T-helper 2 cell treated with Interferon-gamma antibody and Interleukin-4, amounts not matched to agents 5 μg/mL and 100 μg/mL, for 36 hours (primary cell): ENCODE results near the gene IGF2BP3.
"Not testable (repeated sequence)": the region's sequence is repeated elsewhere in the genome, so short reads cannot be mapped to it uniquely, and the experiment has no call there.

Source experiments
- DNase-seq: peaks from one replicate; pipeline ENCODE4 v3.0.0; 2021; ENCODE audit warnings: low spot score
- H3K27ac Mint-ChIP-seq: one replicate; pipeline ENCODE4 v1.8.0; 2021; ENCODE audit warnings: mild to moderate bottlenecking, mixed read lengths
- H3K27me3 Mint-ChIP-seq: one replicate; pipeline ENCODE4 v1.8.0; 2021; ENCODE audit warnings: low read depth, mixed read lengths
- H3K36me3 Mint-ChIP-seq: one replicate; pipeline ENCODE4 v1.8.0; 2021; ENCODE audit warnings: low read depth, mixed read lengths
- H3K4me1 Mint-ChIP-seq: one replicate; pipeline ENCODE4 v1.8.0; 2021; ENCODE audit warnings: low read depth, mixed read lengths
- H3K4me3 Mint-ChIP-seq: one replicate; pipeline ENCODE4 v1.8.0; 2022; ENCODE audit warnings: mild to moderate bottlenecking, moderate library complexity, mixed read lengths
- H3K9me3 Mint-ChIP-seq: one replicate; pipeline ENCODE4 v1.8.0; 2021; ENCODE audit warnings: mixed read lengths

IGF2BP3 gene

DNA sequence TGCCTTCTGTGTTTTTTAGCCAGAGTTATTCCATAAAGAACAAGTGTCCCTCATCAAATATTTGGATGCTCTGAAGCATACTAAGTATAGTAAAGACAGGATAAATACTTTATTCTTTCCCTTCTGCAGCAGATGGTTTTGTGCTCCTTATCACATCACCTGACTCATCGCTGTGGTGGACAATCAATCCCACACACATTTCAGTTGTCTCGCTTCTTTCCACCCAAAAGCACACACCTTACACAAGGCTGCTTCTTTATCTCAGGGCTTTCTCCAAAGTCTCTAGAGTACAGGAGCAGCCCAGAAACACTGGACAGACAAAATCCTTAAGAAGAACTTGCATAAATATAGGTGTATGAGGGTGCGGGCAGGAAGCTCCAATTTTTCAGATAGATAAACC, 43.4 kb downstream of the IGF2BP3 start:
- no peaks in the 10 kb centered on the region for H3K36me3 Mint-ChIP-seq
- H3K27me3 Mint-ChIP-seq, result no peaks in the 10 kb centered on the region
- no peak overlapping the region for H3K27ac Mint-ChIP-seq
- DNase-seq, result peak; percentile 23
- H3K9me3 Mint-ChIP-seq, result no peaks in the 10 kb centered on the region
- no peak overlapping the region for H3K4me3 Mint-ChIP-seq
- peaks cover 29% of the 10 kb centered on the region for H3K4me1 Mint-ChIP-seq

DNA sequence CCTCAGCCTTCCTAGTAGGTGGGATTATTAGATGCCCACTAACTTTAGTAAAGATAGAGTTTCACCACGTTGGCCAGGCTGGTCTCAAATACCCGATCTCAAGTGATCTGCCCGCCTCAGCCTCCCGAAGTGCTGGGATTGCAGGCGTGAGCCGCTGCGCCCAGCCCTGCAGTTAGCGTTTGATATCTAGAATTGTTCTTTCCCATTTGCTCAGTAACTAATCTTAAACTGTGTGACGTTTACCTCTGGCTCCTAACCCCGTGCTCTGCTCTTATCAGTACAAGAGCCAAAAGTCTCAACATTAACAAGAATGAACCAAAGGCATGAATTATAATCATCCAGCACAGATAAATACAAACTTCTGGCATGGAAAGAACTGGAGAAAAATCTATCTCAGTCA, 47.4 kb downstream of the IGF2BP3 start:
- H3K9me3 Mint-ChIP-seq, result no peaks in the 10 kb centered on the region
- no peaks in the 10 kb centered on the region for H3K27me3 Mint-ChIP-seq
- peaks cover 33% of the 10 kb centered on the region for H3K4me1 Mint-ChIP-seq
- DNase-seq, result no peak
- no peak overlapping the region for H3K4me3 Mint-ChIP-seq
- no peak overlapping the region for H3K27ac Mint-ChIP-seq
- H3K36me3 Mint-ChIP-seq, result no peaks in the 10 kb centered on the region

DNA sequence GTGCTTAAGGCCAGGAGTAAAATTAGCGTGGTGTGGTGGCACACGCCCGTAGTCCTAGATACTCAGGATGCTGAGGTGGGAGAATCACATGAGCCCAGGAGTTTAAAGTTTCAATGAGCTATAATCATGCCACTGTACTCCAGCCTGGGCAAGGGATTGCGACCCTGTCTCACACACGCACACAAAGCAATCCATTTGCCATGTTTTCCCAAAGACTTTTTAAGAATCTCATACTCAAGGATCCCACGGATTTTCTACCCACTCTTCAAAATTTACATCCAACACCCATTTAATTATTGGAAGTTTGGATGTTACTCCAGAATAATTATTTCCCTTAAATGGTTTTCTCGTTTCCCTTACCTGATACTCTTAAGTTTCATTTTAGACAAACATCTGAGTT, 47.9 kb downstream of the IGF2BP3 start:
- DNase-seq, result no peak
- H3K4me3 Mint-ChIP-seq, result no peak overlapping the region
- H3K9me3 Mint-ChIP-seq, result no peaks in the 10 kb centered on the region
- H3K27me3 Mint-ChIP-seq, result no peaks in the 10 kb centered on the region
- H3K4me1 Mint-ChIP-seq, result peaks cover 36% of the 10 kb centered on the region
- no peaks in the 10 kb centered on the region for H3K36me3 Mint-ChIP-seq
- H3K27ac Mint-ChIP-seq, result no peak overlapping the region

DNA sequence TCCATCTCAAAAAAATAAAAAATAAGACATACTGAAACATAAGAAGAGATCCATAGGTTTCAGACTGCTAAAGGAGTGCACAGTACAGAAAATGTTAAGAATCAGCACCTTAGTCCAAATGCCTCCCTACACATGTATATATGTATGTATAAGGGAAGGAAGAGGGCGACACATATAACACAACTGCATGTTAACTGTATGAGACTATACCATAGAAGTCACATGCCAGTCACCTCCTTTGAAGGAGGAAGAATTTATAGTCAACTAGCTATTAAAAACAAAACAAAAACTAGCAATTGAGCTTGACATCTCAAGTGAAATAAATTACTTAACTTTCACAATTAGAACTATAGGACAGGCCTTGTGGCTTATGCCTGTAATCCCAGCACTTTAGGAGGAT, 50.4 kb downstream of the IGF2BP3 start:
- H3K36me3 Mint-ChIP-seq, result peaks cover 7% of the 10 kb centered on the region
- no peaks in the 10 kb centered on the region for H3K9me3 Mint-ChIP-seq
- H3K27ac Mint-ChIP-seq, result no peak overlapping the region
- no peak for DNase-seq
- H3K4me3 Mint-ChIP-seq, result no peak overlapping the region
- H3K4me1 Mint-ChIP-seq, result peaks cover 31% of the 10 kb centered on the region
- H3K27me3 Mint-ChIP-seq, result no peaks in the 10 kb centered on the region

DNA sequence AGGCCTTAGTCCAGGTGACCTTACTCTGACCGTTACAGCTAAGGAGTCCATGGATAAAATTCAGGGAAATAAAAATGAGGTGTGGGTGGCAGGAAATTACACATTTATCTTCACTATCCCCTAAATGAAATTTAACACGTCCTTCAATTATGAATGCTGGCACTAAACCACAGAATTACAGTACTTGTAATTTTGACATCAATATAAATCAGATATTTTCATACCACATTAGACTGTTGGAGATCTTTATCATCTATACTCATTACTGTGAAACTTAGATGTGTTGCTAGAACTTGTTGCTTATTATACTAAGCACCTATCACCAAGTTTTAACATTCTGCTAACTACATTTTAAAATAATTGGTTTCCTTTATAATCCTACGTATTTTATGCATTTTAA, 51.1 kb downstream of the IGF2BP3 start:
- no peaks in the 10 kb centered on the region for H3K27me3 Mint-ChIP-seq
- no peak overlapping the region for H3K4me3 Mint-ChIP-seq
- DNase-seq, result no peak
- H3K27ac Mint-ChIP-seq, result no peak overlapping the region
- no peaks in the 10 kb centered on the region for H3K9me3 Mint-ChIP-seq
- peaks cover 13% of the 10 kb centered on the region for H3K36me3 Mint-ChIP-seq
- peaks cover 31% of the 10 kb centered on the region for H3K4me1 Mint-ChIP-seq

DNA sequence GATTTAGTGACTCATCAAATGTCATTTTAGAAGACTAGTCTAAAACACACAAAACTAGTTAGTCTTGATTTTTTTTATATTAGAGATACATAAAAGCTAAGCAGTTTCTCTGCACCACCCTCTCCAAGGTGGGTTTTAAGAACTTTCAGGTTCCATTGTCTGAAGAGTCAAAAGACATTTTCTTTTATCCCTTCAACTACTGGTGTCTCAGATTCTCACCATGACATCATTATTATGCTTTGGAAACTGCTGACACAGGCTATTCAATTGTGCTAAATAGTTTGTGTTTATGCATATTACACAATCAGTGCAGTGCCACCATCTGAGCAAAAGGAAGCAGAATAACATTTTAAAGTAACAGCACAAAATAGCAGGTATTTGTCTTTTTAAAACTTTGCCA, 52.2 kb downstream of the IGF2BP3 start:
- no peaks in the 10 kb centered on the region for H3K27me3 Mint-ChIP-seq
- DNase-seq, result no peak

DNA sequence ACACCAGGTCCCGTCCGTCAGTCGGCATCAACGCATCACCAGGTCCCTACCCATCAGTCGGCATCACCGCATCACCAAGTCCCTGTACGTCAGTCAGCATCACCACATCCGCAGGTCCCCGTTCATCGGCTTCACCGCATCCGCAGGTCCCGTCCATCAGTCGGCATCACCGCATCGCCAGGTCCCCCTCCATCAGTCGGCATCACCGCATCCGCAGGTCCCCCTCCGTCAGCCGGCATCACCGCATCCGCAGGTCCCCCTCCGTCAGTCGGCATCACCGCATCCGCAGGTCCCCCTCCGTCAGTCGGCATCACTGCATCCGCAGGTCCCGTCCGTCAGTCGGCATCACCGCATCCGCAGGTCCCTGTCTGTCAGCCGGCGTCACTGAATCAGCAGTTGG, 55.1 kb downstream of the IGF2BP3 start:
- Mint-ChIP-seq H3K27ac (no peak overlapping the region), H3K27me3 (no peaks in the 10 kb centered on the region), H3K4me1 (peaks cover 24% of the 10 kb centered on the region), H3K36me3 (peaks cover 20% of the 10 kb centered on the region), H3K9me3 (no peaks in the 10 kb centered on the region), H3K4me3 (no peak overlapping the region)
- no peak for DNase-seq

More for the DNA sequence above, 52.2 kb downstream of the IGF2BP3 start:
- H3K4me3 Mint-ChIP-seq, result no peak overlapping the region
- H3K9me3 Mint-ChIP-seq, result no peaks in the 10 kb centered on the region
- H3K36me3 Mint-ChIP-seq, result peaks cover 15% of the 10 kb centered on the region
- peaks cover 29% of the 10 kb centered on the region for H3K4me1 Mint-ChIP-seq
- H3K27ac Mint-ChIP-seq, result no peak overlapping the region

DNA sequence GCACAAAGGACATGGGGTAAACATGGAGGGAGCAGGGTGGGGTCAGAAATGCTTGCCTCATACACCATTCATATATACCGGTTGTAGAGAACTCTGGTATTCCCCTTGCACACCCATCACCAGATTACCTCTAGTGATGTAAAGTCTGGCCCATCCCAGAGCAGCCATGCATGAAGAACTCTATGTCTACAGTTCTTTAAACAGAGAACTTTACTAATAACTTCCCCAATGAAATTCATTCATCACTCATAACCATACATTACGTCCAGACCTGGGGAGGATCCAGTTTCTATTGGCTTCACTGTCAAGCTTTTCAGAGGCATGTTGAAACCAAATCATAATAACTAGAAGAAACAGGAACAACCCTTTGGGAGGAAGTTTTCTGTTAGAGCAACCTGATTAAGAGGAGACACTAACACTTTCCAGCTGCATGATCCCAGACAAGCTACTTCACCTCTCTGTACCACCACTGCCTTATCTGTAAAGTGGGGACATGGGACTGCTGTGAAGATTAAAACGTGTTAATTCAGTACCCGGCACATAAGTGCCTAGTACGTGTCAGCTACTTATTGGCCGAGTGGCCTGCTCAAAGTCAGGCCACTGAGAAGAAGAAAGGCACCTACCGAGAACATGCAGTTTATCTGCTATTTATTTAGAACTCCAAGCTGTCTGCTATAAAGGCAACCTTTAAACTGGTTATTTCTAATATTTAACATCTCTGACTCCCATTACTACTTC, 59.7 kb downstream of the IGF2BP3 start:
- no peak for DNase-seq
- Mint-ChIP-seq H3K4me3 (no peak overlapping the region), H3K36me3 (peaks cover 41% of the 10 kb centered on the region), H3K27ac (no peak overlapping the region), H3K9me3 (peaks cover 14% of the 10 kb centered on the region), H3K27me3 (no peaks in the 10 kb centered on the region), H3K4me1 (peaks cover 6% of the 10 kb centered on the region)

DNA sequence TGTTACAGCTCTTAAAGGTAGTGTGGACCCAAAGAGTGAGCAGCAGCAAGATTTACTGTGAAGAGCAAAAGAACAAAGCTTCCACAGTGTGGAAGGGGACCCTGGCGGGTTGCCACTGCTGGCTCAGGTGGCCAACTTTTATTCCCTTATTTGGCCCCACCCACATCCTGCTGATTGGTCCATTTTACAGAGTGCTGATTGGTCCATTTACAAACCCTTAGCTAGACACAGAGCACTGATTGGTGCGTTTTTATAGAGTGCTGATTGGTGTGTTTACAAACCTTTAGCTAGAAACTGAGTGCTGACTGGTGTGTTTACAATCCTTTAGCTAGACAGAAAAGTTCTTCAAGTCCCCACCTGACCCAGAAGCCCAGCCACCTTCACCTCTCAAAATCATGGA, 63.7 kb downstream of the IGF2BP3 start:
- not testable (repeated sequence) for H3K4me3 Mint-ChIP-seq, H3K27ac Mint-ChIP-seq, DNase-seq, H3K27me3 Mint-ChIP-seq
- Mint-ChIP-seq H3K36me3 (peaks cover 32% of the 10 kb centered on the region), H3K4me1 (peaks cover 16% of the 10 kb centered on the region), H3K9me3 (peaks cover 14% of the 10 kb centered on the region)

DNA sequence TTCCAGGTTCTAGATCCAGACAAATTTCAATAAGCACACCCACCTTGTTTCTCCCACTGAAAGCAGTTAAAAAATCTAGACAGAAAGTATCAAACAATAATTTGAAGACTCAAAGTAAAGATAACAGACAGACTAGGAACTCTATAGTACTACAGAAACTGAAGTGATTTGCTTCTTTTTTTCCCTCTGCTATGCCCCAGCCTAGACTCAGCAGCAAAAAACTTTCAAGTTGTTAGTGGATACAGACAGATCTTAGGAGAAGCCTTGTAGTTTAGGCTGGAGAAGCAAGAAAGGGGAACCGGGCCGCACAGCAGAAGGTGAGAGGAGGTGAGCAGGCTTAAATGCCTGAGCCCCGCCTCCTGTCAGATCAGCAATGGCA, 65.1 kb downstream of the IGF2BP3 start:
- Mint-ChIP-seq H3K9me3 (peaks cover 14% of the 10 kb centered on the region), H3K27ac (peak overlapping the region; percentile 41), H3K4me3 (no peak overlapping the region), H3K27me3 (no peaks in the 10 kb centered on the region), H3K4me1 (peaks cover 17% of the 10 kb centered on the region), H3K36me3 (peaks cover 33% of the 10 kb centered on the region)
- no peak for DNase-seq

DNA sequence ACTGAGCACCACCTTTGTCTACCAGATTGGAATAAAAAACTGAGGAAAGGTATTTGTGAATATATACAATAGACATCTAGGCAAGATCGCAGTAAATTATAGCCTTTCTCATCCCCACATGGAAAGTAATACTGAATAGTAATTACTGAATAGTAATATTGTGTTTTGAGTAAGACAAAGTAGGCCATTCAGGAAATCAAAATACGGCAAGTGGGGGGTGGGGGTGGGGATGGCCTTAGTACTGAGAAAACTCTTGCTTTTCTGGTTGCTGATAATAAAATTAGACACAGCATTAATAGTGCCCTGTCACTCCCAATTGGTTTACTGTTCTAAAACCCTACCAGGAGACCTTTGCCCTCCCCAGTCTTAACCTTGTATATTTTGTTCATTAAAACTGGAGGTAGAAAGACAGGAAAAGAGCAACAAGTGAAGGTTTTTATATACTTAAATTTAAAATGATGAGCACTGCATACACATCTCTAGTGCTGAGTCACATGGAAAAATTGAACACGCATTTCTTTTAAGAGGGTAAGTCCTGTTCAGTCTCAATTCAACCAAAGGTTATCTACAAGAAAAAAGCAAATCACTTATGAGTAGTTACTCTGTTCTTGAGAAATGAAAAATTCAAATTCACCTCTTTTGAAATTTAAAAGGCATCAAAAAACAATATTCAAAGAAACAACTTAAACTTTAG, 65.6 kb downstream of the IGF2BP3 start:
- H3K27me3 Mint-ChIP-seq, result no peaks in the 10 kb centered on the region
- peak overlapping the region; percentile 73 for H3K27ac Mint-ChIP-seq
- H3K4me1 Mint-ChIP-seq, result peaks cover 17% of the 10 kb centered on the region
- H3K9me3 Mint-ChIP-seq, result peaks cover 14% of the 10 kb centered on the region
- no peak overlapping the region for H3K4me3 Mint-ChIP-seq
- peaks cover 33% of the 10 kb centered on the region for H3K36me3 Mint-ChIP-seq
- DNase-seq, result no peak

DNA sequence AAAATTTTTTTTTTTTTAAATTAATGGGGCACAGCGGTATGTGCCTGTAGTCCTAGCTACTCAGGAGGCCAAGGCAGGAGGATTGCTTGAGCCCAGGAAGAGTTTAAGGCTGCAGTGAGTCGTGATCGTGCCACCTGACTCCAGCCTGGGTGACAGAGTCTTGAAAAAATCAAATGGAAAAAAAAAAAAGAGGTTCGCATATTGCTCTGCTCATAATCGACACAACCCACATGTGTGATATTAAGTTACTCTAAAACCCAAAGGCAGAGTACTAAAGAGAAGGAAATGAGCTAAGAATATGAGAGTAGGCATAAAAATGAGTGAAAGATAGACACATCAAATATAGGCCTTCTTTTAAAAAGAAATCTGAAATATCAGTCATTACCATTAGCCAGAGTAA, 66.3 kb downstream of the IGF2BP3 start:
- H3K4me3 Mint-ChIP-seq, result no peak overlapping the region
- peaks cover 17% of the 10 kb centered on the region for H3K4me1 Mint-ChIP-seq
- H3K27ac Mint-ChIP-seq, result no peak overlapping the region
- peaks cover 33% of the 10 kb centered on the region for H3K36me3 Mint-ChIP-seq
- peaks cover 14% of the 10 kb centered on the region for H3K9me3 Mint-ChIP-seq
- no peak for DNase-seq
- H3K27me3 Mint-ChIP-seq, result no peaks in the 10 kb centered on the region

DNA sequence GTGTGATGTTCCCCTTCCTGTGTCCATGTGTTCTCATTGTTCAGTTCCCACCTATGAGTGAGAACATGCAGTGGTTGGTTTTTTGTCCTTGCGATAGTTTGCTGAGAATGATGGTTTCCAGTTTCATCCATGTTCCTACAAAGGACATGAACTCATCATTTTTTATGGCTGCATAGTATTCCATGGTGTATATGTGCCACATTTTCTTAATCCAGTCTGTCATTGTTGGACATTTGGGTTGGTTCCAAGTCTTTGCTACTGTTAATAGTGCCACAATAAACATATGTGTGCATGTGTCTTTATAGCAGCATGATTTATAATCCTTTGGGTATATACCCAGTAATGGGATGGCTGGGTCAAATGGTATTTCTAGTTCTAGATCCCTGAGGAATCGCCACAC, 72.2 kb downstream of the IGF2BP3 start:
- H3K27ac Mint-ChIP-seq, DNase-seq, H3K4me1 Mint-ChIP-seq, H3K4me3 Mint-ChIP-seq, H3K27me3 Mint-ChIP-seq, H3K9me3 Mint-ChIP-seq: not testable (repeated sequence)
- peaks cover 11% of the 10 kb centered on the region for H3K36me3 Mint-ChIP-seq

DNA sequence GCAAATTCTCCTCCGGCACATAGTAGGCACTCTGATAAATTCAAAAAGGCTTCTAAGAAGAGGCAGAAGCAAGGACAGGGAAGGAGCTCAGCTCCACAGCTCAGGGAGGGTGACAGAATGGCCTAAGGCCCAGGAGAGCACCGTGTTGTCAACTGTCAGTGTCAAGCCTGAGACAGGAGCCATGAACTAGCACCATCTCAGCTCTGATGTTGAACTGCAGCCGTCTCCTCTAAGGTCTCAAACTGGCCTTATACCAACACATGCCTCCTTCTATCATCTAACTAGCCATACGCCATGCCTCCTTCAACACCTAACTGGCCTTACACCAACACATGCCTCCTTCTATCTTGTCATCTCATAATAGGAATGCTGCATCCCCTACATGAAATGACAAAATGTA, 73.0 kb downstream of the IGF2BP3 start:
- H3K27ac Mint-ChIP-seq, result no peak overlapping the region
- peaks cover 11% of the 10 kb centered on the region for H3K36me3 Mint-ChIP-seq
- no peak overlapping the region for H3K4me3 Mint-ChIP-seq
- peaks cover 2% of the 10 kb centered on the region for H3K4me1 Mint-ChIP-seq
- H3K9me3 Mint-ChIP-seq, result no peaks in the 10 kb centered on the region
- DNase-seq, result no peak
- no peaks in the 10 kb centered on the region for H3K27me3 Mint-ChIP-seq
